HG02759 (cell line): ENCODE measurements around the gene AP2S1.
"Not testable (repeated sequence)": the region's sequence is repeated elsewhere in the genome, so short reads cannot be mapped to it uniquely, and the experiment has no call there.

Experiments
- ATAC-seq: cut with Tn5 transposase; IDR thresholded peaks from one replicate; pipeline ENCODE4 v1.9.1; 2021; ENCODE audit warnings: mild to moderate bottlenecking, moderate library complexity; ENCODE audit not compliant: unreplicated experiment

AP2S1 gene

GRCh38 chr19:46868025-46868802 is 17.6 kb upstream of the AP2S1 start:
- no peak for ATAC-seq

DNA sequence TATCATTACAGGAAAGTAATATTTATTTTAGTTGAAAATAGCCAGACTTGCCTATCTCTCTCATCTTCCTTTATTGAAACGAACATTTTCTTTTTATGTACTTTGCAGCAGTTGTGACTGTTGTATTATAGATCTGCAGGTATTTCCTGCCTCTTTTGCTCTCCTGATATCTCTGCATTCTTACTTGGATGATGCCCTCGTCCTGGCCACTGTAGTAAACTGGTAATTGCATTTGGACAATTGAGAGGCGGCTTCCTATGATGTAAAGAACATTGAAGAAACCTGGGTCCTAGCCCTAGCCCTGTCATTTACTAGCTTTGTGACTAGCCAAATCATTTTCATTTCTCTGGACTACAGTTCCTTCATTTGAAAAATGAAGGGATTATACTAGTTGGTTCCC is 16.5 kb upstream of the AP2S1 start:
- no peak for ATAC-seq

GRCh38 chr19:46866407-46867136 is 15.9 kb upstream of the AP2S1 start:
- ATAC-seq: no peak

GRCh38 chr19:46863818-46864629 is 13.4 kb upstream of the AP2S1 start:
- no peak for ATAC-seq

- ATAC-seq: no peak
These were observed 12.5 kb upstream of the AP2S1 start for GRCh38 chr19:46862974-46863632.

DNA sequence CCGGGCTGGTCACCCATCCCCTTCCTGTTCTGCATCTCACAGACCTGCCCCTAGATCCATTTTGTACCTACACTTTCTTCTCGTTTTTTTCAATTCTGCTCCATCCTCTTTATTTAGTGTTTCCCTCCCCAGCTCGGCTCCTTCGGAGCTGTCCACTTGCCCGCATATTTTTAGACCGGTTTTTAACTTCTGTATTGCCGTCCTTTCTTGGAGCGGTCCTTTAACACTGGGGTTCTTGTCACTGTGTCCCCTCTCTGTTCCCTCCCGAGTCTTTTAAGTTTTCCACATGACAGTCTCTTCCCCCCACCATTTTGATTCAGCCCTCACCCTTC is 11.8 kb upstream of the AP2S1 start:
- ATAC-seq: no peak

DNA sequence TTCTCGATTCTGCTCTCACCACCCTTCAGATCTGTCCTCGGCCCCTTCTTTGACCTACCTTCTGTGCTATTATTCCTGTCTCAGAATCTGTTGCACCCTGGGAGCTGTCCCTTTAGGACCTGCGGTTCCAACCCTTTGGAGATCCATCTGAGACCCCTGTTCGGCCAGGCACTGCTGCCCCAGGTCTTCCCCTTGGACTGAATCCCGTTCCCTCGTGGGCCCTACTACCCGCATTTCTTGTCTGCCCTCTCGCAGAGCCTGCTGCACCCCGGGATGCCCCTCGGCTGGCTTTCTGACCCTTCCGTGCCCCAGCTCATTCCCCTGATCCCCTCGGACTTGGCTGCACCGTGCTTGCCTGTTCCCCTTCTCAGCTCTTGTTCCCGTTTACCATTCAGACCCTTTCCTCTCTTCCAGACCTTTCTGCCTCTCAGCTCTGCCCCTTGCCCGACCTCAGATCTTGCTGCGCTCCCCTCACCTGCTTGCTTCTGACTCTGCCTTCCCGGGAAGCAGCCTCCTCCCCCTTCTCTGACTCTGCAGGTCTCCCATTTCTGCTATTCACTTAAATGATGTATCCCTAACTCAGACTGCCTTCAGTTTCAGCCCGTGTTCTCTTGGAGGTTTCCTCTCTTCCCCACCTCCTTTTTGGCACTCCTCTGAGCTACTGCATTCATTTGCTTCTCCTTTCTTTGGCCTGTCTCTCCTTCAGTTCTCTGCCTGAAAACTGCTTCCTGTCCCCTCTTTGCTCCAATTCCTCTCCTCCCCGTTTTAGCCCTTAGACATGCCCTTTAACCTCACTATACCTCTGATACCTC is 11.3 kb upstream of the AP2S1 start:
- ATAC-seq: no peak

DNA sequence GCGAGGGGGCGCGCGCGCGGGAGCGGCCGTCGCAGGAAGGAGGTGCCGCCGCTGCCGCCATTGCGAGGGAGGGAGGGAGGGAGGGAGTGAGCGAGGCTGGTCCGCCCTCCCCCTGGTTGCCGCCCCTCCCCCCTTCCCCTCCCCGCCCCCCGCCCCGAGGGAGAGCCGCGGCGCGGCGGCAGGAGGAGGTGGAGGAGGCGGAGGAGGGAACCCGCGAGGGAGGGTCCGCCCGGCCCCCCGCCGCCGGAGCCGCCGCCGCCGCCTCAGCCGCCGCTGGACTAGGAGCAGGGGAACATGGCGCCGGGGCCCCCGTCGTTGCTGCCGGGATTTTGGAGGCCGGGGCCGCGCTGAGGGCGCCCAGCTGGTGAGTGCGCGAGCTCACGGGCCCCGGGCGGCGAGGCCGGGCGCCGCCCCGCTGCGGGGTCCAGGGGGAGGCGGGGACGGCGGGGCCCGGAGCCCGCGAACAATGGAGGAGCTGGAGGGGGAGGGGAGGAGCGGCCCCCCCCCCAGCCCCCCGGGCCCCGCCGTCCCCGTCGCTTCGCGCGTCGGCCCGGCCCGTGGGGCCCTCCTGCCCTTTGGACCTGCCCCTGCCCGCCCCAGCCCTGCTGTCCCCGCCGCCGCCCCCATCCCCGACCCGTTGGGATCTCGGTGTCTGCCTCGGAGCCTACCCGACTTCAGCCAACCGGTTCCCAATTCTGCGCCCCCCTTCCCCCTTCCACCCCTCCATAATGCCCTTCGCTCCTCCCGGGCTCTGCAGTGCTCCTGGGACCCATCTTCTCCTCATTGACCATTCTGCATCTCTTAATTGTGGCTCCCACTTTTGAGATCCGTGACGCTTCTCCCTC is 10.4 kb upstream of the AP2S1 start, which contains the start of gene ARHGAP35:
Gene ARHGAP35 (plus strand): TSS at position 152 of the 845 bp plus-strand sequence. CDS start 57,679 bp downstream, outside the sequence.
- peak; percentile 25 for ATAC-seq

- peak; percentile 68 for ATAC-seq
These were observed 9.6 kb upstream of the AP2S1 start for GRCh38 chr19:46860125-46860845.

DNA sequence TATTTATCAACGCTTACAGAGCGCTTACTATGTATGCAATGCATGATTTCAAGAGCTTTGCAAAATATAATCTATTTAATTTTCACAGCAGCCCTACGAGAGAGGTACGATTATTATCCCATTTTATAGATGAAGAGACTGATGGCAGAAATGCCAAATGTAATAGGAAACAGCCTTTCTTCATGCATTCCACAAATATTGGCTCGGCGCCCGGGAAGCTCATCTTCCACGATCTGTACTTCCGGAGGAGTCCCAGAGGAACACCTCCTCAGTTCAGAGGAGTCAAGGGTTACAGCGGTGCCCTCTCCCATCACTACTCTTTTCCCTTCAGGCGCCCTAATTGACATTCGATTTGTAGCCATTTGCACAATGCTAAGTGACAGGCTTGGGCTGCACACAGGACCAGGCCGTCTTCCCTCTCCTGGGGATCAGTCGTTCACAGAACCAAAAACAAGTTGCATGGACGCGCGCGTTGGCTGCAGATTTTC is 9.0 kb upstream of the AP2S1 start:
- ATAC-seq: no peak

GRCh38 chr19:46856062-46857022 is 5.7 kb upstream of the AP2S1 start:
- ATAC-seq: peak; percentile 46

DNA sequence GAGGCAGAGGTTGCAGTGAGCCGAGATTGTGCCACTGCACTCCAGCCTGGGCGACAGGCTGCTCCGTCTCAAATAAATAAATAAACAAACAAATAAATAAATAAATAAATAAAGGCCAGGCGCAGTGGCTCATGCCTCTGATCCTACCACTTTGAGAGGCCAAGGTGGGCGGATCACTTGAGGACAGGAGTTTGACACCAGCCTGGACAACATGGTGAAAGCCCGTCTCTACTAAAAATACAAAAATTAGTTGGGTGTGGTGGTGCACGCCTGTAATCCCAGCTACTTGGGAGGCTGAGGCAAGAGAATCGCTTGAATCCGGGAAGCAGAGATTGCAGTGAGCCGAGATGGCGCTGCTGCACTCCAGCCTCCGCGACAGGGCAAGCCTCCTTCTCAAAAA is 4.1 kb upstream of the AP2S1 start:
- ATAC-seq: not testable (repeated sequence)

GRCh38 chr19:46852830-46853229 is 2.2 kb upstream of the AP2S1 start:
- no peak for ATAC-seq

- ATAC-seq: no peak
These were observed 1.0 kb downstream of the AP2S1 start for GRCh38 chr19:46849610-46850009.

DNA sequence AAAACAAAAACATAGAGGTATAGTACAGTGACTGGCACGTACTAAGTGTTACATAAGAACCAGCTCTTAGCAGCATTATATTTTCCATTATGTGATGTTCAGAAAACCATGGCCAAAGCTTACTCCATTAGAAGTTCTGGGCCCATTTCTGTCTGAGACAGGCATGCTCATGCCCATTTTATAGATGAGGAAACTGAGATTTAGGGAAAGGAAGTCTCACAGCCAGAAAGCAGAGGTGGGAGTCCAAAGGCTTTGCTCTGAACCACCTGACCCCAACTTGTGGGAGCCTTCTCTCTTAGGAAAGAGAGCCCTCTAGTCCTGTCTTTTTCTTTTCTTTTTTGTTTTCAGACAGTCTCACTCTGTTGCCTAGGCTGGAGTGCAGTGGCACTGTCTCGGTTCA is 2.3 kb downstream of the AP2S1 start:
- ATAC-seq: no peak

DNA sequence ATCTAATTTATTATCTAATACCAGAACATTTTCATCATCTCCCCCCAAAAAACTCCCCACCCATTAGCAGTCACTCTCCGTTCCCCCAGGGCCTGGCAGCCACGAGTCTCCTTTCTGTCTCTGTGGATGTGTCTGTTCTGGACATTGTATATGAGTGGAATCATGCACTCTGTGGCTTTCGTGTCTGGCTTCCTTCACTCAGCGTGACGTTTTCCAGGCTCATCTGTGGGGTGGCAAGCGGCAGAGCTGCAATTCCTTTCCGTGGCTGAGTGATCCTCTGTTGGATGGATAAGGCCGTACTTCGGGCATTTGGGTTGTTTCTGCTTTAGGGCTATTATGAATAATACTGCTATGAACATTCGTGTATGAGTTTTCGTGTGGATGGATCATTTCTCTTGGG is 3.1 kb downstream of the AP2S1 start:
- no peak for ATAC-seq

DNA sequence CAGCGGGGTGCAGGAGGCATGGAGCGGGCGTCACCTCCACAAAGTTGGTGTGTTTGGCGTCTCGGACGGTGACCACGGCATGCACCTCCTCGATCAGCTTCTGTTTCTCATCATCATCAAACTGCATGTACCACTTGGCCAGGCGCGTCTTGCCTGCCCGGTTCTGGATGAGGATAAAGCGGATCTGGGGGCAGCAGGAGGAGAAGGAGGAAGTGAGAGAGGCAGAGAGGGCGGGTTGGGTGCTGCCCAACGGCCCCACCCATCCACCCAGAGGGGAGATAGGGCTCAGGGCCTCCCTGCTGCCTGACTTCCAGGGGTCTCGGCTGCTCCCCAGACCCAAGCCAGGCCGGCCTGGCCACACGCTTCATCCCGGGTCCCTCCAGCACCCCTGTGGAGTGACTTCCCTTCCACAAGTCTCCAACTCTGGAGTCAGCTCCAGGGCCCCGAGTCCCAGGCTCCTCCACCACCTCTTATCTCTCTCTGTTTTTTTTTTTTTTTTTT is 4.6 kb downstream of the AP2S1 start:
- ATAC-seq: no peak
